Activated CD4-positive, alpha-beta T cell treated with anti-CD3 and anti-CD28 coated beads, Interleukin-2, amount 50 U/mL, for 48 hours (primary cell): ENCODE data around the gene ATE1.
A peak's percentile ranks its signal among the peaks of the same experiment; 100 is the strongest.
"Not testable (repeated sequence)": the region's sequence is repeated elsewhere in the genome, so short reads cannot be mapped to it uniquely, and the experiment has no call there.

Source experiments
- DNase-seq, 2 experiments: peaks; one replicate each; pipeline ENCODE4 v3.0.0-alpha.2; 2020

ATE1 gene

GRCh38 chr10:121781101-121781500 is 146.7 kb downstream of the ATE1 start:
- no peak for DNase-seq

GRCh38 chr10:121774813-121775212 is 153.0 kb downstream of the ATE1 start:
- no peak for DNase-seq

- no peak for DNase-seq
These were observed 153.4 kb downstream of the ATE1 start for GRCh38 chr10:121774404-121774803.

- no peak for DNase-seq
These were observed 154.9 kb downstream of the ATE1 start for GRCh38 chr10:121772884-121773283.

GRCh38 chr10:121772406-121772805 is 155.4 kb downstream of the ATE1 start:
- no peak for DNase-seq

GRCh38 chr10:121771966-121772365 is 155.9 kb downstream of the ATE1 start:
- DNase-seq = no peak

GRCh38 chr10:121766426-121766825 is 161.4 kb downstream of the ATE1 start:
- DNase-seq = no peak

- no peak for DNase-seq
These were observed 162.6 kb downstream of the ATE1 start for GRCh38 chr10:121765204-121765603.

GRCh38 chr10:121764233-121764942 is 163.4 kb downstream of the ATE1 start:
- DNase-seq = no peak

GRCh38 chr10:121757241-121757640 is 170.6 kb downstream of the ATE1 start:
- DNase-seq = not testable (repeated sequence)

- DNase-seq = not testable (repeated sequence)
These were observed 172.3 kb downstream of the ATE1 start for GRCh38 chr10:121755496-121755895.

GRCh38 chr10:121754666-121755065 is 173.2 kb downstream of the ATE1 start:
- DNase-seq = no peak

GRCh38 chr10:121753726-121754476 is 173.9 kb downstream of the ATE1 start:
- DNase-seq = no peak

GRCh38 chr10:121751191-121751760 is 176.6 kb downstream of the ATE1 start:
- no peak for DNase-seq

GRCh38 chr10:121747163-121747775 is 180.6 kb downstream of the ATE1 start:
- no peak for DNase-seq

GRCh38 chr10:121741248-121741792 is 186.5 kb downstream of the ATE1 start:
- DNase-seq = no peak

GRCh38 chr10:121740069-121740468 is 187.8 kb downstream of the ATE1 start:
- no peak for DNase-seq

GRCh38 chr10:121739114-121739513 is 188.7 kb downstream of the ATE1 start:
- no peak for DNase-seq

- no peak for DNase-seq
These were observed 191.3 kb downstream of the ATE1 start for GRCh38 chr10:121736315-121737130.

- DNase-seq = no peak
These were observed 192.6 kb downstream of the ATE1 start for GRCh38 chr10:121735263-121735662.

GRCh38 chr10:121734589-121735045 is 193.2 kb downstream of the ATE1 start:
- peak; percentile 17 to 21 for DNase-seq
